Prostate gland (tissue), 2 donors: ENCODE data around the gene FGF3.

Experiments
- CTCF ChIP-seq, 4 experiments: fragments of 200-600 bp in 2 of 4; fragments of 450-650 bp in 2 of 4; sonication (generic) in 2 of 4; IDR thresholded peaks; 1 replicate in 3 of 4; 2 replicates in 1 of 4; pipeline ENCODE4 v1.5.1; 2016 to 2019; ENCODE audit warnings: antibody characterized with exemption in 4 of 4, mild to moderate bottlenecking in 2 of 4, moderate library complexity in 2 of 4
- POLR2A ChIP-seq: fragments of 450-650 bp; IDR thresholded peaks from one replicate; pipeline ENCODE4 v1.6.1; 2016; ENCODE audit warnings: antibody characterized with exemption, mild to moderate bottlenecking
- POLR2AphosphoS5 ChIP-seq: sonication (generic); formaldehyde crosslinking; IDR thresholded peaks from one replicate; pipeline ENCODE4 v1.6.1; 2017; ENCODE audit warnings: antibody characterized with exemption

GRCh38 chr11:69788956-69789355 is 30.3 kb downstream of the FGF3 start:
- TF ChIP-seq CTCF (IDR thresholded peaks at IDR 0.05) (no peak), POLR2A (no peak), POLR2AphosphoS5 (no peak)
